GM23248 (cell line): ENCODE results near the gene PIM3.

Experiments
- EZH2 ChIP-seq: fragments of 200-600 bp; sonication (generic); IDR thresholded peaks from 2 replicates; pipeline ENCODE4 v1.6.1; 2018; ENCODE audit warnings: antibody characterized with exemption, mild to moderate bottlenecking; ENCODE audit not compliant: insufficient read depth, poor library complexity, severe bottlenecking
- EZH2phosphoT487 ChIP-seq: fragments of 200-600 bp; sonication (generic); IDR thresholded peaks from 2 replicates; pipeline ENCODE4 v1.6.1; 2018; ENCODE audit warnings: antibody characterized with exemption, moderate library complexity, mild to moderate bottlenecking, low read depth; ENCODE audit not compliant: insufficient read depth

DNA sequence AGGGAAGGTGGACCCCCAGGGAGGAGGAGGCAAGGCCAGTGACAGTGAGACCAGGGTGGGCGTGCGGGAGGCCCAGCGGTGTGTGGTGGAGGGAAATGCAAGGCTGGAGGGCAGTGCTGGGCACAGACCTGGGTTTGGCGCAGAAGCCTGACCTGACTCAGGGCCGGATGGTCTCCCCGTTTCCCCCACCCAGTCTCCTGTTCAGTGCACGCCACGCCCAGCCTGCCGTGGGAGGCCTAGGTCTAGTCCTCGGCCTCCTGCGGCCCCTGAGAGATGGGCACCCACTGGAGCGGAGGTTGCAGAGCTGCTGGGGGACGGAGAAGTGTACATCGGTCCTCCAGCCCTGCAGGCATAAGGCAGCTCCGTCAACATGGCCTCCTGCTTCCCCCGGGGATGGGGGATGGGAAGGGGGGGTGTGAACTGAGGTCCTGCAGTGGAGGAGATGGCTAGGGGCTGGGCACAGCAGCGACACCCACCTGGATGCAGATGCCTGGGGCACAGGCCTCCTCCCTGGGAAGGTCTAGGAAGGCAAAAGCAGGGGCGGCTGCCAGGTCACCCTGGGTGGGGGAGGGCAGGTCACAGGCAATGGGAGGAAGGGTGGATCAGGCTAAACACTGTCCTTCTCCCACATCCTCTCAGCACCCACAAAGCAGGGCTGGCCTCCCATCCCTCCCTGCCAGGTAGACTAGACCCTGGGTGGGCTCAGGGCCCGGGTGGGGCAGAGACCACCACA is 36.1 kb downstream of the PIM3 start:
- TF ChIP-seq EZH2 (no peak), EZH2phosphoT487 (no peak)
